Activated naive CD8-positive, alpha-beta T cell treated with anti-CD3 and anti-CD28 coated beads, Interleukin-2, amount 50 U/mL, for 24 hours (primary cell): ENCODE results near the gene CCDC107.

Experiments
- ATAC-seq: fragments of 150-1000 bp; cut with Tn5 transposase; one replicate; pipeline ENCODE4 v1.10.0; 2021
- DNase-seq: peaks from one replicate; pipeline ENCODE4 v3.0.0; 2021
- H3K27ac Mint-ChIP-seq: one replicate; pipeline ENCODE4 v1.8.0; 2021; ENCODE audit warnings: mild to moderate bottlenecking, mixed read lengths
- H3K27me3 Mint-ChIP-seq: one replicate; pipeline ENCODE4 v1.8.0; 2021; ENCODE audit warnings: mixed read lengths
- H3K36me3 Mint-ChIP-seq: one replicate; pipeline ENCODE4 v1.8.0; 2021; ENCODE audit warnings: low read depth, mixed read lengths
- H3K4me1 Mint-ChIP-seq: one replicate; pipeline ENCODE4 v1.8.0; 2021; ENCODE audit warnings: mixed read lengths
- H3K4me3 Mint-ChIP-seq: one replicate; pipeline ENCODE4 v1.8.0; 2021; ENCODE audit warnings: mild to moderate bottlenecking, moderate library complexity, mixed read lengths
- H3K9me3 Mint-ChIP-seq: one replicate; pipeline ENCODE4 v1.8.0; 2021; ENCODE audit warnings: mixed read lengths

CCDC107 gene

DNA sequence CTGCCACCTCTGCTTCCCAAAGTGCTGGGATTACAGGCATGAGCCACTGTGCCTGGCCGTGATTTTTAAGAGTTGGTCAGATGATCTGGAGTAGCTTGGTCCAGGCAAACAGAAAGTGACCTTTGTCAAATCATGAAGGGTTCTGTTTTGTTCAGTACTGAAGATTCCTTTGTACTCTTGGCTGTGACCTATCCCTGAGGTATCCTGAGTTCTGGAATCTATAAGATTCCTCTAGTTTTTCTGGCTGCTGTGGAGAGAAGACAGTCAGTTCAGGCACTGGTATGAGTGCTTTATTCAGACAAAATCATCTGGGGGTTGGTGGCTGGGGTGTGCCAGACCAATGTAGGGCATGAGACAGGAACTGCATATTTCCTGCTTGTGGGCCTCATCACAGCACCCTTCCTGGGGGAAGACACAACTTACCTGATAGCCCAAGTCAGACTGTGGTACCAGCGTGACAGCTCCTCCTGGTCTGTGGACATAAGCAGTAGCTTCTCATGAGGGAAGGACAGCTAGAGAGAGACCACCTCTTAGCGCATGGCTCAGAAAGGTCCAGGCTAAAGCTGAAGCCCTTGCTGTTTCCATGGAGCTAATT is 3.8 kb downstream of the CCDC107 start:
- ATAC-seq (no peak), DNase-seq (no peak)
- no peak overlapping the region for H3K4me3 Mint-ChIP-seq
- H3K27me3 Mint-ChIP-seq = peaks cover 6% of the 10 kb centered on the region
- peak overlapping the region; percentile 60 for H3K27ac Mint-ChIP-seq
- H3K4me1 Mint-ChIP-seq = peaks cover 74% of the 10 kb centered on the region
- H3K9me3 Mint-ChIP-seq = peaks cover 4% of the 10 kb centered on the region
- H3K36me3 Mint-ChIP-seq = peaks cover 35% of the 10 kb centered on the region

DNA sequence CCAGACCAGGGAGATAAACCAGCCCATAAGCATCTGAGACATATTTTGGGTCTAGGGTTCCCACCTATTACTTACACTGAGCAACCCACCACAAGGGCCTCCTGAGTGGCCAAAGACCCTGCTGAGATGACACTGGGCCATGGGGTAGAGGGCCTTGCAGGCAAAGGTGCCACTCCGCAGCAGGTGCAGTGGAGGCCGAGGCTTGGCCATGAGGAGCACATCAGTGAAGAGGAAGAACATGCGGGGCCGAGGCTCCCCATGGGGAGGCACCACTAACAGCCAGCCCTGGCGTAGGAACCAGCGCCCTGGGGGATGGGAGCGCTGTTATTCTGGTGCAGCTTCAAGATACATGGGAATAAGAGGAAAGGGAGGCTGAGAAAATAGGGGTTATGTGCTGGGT is 4.3 kb downstream of the CCDC107 start:
- H3K4me1 Mint-ChIP-seq = peaks cover 69% of the 10 kb centered on the region
- no peak overlapping the region for H3K27ac Mint-ChIP-seq
- H3K27me3 Mint-ChIP-seq = peaks cover 6% of the 10 kb centered on the region
- DNase-seq (no peak), ATAC-seq (no peak)
- no peak overlapping the region for H3K4me3 Mint-ChIP-seq
- peaks cover 35% of the 10 kb centered on the region for H3K36me3 Mint-ChIP-seq
- H3K9me3 Mint-ChIP-seq = peaks cover 4% of the 10 kb centered on the region

DNA sequence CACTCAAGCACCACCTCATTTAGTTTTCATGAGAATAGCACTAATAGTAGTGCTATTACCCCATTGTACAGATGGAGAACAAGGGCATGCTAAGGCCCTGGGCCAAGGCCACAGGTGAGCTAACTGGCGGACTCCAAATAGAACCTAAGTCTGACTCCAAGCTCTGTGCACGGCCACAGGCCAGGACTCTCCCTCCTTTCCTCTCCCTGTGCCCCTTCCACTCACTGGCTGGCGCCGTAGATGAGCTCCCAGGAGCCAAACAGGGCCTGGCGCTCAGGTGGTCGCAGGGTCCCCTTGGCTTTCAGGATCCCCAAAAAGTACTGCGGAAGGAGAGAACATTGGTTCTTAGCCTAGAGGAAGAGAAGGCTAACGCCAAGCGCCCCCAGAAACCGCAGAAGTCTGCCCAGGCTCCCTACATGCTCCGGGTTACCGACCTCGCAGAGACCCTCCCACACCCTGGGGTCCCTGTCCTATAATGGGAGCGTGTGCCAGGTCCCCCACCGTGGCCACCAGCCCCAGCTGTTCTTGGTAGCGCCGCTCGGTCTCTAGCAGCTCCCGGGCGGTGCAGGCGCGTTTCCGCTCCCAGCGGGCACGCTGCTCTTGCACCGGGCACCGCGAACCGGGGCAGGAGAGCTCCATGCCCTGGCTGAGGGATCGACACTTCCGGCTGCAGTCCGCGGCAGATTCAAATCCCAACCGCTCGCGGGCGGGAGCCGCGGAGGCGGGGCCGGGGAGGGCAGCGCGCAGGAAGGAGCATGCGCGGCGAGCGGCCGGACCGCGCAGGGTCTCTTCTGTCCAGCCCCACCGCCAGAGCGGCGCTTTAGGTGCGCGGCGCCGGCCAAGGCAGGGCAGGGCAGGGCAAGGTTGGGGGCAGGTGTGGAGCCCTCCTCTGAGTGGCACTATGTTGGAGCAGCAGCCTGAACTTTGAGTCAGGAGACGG is 6.7 kb downstream of the CCDC107 start, which contains the start of gene ARHGEF39:
Gene ARHGEF39, minus strand, starts transcription at position 665 of the 940 bp plus-strand sequence. Its CDS starts 26 bp downstream, at position 639.
- Mint-ChIP-seq H3K4me3 (peak within 1 kb of the TSS; percentile 81), H3K27ac (peak within 1 kb of the TSS; percentile 72), H3K4me1 (peaks cover 53% of the 10 kb centered on the region), H3K36me3 (peaks cover 24% of the 10 kb centered on the region), H3K27me3 (peaks cover 2% of the 10 kb centered on the region), H3K9me3 (no peaks in the 10 kb centered on the region)
- DNase-seq (peak; percentile 84), ATAC-seq (peak; percentile 88)

GRCh38 chr9:35665471-35665818 is 7.4 kb downstream of the CCDC107 start:
- no peaks in the 10 kb centered on the region for H3K9me3 Mint-ChIP-seq
- H3K27me3 Mint-ChIP-seq = peaks cover 2% of the 10 kb centered on the region
- DNase-seq (no peak), ATAC-seq (no peak)
- peaks cover 46% of the 10 kb centered on the region for H3K4me1 Mint-ChIP-seq
- peaks cover 20% of the 10 kb centered on the region for H3K36me3 Mint-ChIP-seq
- peak overlapping the region; percentile 81 for H3K4me3 Mint-ChIP-seq
- peak overlapping the region; percentile 63 for H3K27ac Mint-ChIP-seq

DNA sequence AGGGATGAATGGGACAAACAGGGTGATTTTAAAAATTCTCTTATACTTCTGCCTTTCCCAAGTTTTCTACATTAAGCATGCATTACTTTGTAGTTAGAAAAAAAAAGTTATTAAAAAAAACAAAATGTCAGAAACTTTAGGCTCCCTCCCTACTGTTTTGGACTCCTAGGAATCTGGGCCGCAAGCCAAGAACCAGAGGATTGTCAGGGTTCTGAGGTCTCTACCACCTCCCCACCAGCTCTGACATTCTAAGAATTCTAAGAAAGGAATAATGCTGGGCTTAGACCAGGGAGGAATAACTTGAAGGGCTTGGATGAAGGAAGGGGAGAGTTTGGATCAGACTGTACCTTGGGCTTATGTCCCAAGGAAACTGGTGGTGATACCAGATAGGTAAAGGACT is 8.0 kb downstream of the CCDC107 start:
- peaks cover 14% of the 10 kb centered on the region for H3K36me3 Mint-ChIP-seq
- H3K27ac Mint-ChIP-seq = no peak overlapping the region
- H3K9me3 Mint-ChIP-seq = no peaks in the 10 kb centered on the region
- peak overlapping the region; percentile 81 for H3K4me3 Mint-ChIP-seq
- no peak for ATAC-seq
- peaks cover 40% of the 10 kb centered on the region for H3K4me1 Mint-ChIP-seq
- H3K27me3 Mint-ChIP-seq = peaks cover 2% of the 10 kb centered on the region
- DNase-seq = no peak

DNA sequence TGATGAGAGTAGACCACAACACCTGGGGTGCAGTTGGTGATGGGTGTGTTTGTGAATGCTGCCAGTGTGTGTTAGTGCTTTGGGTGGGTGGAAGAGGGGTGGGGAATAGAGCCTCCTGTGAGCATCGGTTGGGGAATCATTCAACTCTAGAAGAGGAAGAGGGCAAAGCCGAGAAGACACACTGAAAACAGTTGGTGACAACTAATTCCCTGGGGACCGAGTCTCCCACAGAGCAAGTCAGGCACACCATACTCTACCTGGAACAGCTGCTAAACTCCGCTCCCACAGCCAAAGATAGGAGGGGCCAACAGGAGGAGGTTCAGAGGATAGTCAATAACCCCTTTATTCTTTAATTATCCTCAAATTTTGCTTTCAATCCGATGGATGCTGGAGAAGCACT is 8.5 kb downstream of the CCDC107 start:
- DNase-seq (no peak), ATAC-seq (no peak)
- H3K36me3 Mint-ChIP-seq = peaks cover 11% of the 10 kb centered on the region
- H3K27ac Mint-ChIP-seq = no peak overlapping the region
- H3K4me3 Mint-ChIP-seq = no peak overlapping the region
- H3K9me3 Mint-ChIP-seq = no peaks in the 10 kb centered on the region
- peaks cover 2% of the 10 kb centered on the region for H3K27me3 Mint-ChIP-seq
- H3K4me1 Mint-ChIP-seq = peaks cover 37% of the 10 kb centered on the region

- Mint-ChIP-seq H3K9me3 (no peaks in the 10 kb centered on the region), H3K4me1 (peaks cover 23% of the 10 kb centered on the region), H3K36me3 (no peaks in the 10 kb centered on the region), H3K27me3 (peaks cover 2% of the 10 kb centered on the region), H3K4me3 (no peak overlapping the region), H3K27ac (peak overlapping the region; percentile 39)
- DNase-seq (no peak), ATAC-seq (no peak)
These were observed 9.8 kb downstream of the CCDC107 start for GRCh38 chr9:35667939-35668338.

DNA sequence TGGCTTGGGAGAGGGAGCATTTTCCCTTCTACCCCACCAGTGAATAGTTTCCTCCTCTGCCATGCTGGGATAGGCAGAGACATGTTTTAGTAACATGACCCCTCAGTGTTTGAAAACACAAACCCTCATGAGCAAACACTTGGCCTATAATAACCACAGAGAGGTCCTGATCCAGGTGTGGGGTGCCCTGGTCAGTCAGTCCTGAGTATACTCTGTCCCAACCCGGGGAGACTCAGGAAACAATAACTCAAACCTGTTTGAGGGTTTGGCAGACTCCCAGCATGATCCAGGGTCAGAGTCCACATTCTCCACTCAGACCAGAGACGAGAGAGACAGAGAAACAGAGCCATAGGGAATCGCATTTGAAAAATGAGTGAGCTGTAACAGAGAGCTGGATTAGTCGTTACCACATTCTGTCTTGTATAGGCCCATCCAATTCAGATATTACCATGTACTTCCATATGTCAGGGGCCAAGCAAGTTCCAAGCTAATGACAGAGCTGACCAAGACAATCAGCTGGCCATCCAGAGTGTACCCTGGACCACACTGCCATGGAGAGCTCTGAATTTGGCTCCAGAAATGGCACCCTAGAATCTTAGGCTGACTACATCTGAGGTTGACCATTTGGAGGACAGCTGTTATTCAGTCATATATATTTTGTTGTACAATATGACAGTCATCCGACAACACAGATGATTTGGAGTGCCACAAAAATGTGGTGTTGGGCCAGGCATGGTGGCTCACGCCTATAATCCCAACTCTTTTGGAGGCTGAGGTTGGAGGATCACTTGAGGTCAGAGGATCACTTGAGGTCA is 11.4 kb downstream of the CCDC107 start:
- H3K36me3 Mint-ChIP-seq = no peaks in the 10 kb centered on the region
- peaks cover 5% of the 10 kb centered on the region for H3K27me3 Mint-ChIP-seq
- ATAC-seq (no peak), DNase-seq (no peak)
- H3K9me3 Mint-ChIP-seq = no peaks in the 10 kb centered on the region
- H3K4me1 Mint-ChIP-seq = peaks cover 13% of the 10 kb centered on the region
- H3K4me3 Mint-ChIP-seq = no peak overlapping the region
- H3K27ac Mint-ChIP-seq = no peak overlapping the region

- peak; percentile 57 for ATAC-seq
- no peak within 1 kb of the TSS for H3K27ac Mint-ChIP-seq
- H3K27me3 Mint-ChIP-seq = peaks cover 11% of the 10 kb centered on the region
These were observed 15.3 kb downstream of the CCDC107 start, which contains the start of gene CA9 for GRCh38 chr9:35673132-35674024. CA9 (plus strand) TSS chr9:35673928; CDS start chr9:35673960, 32 bp downstream.

GRCh38 chr9:35674025-35674361 is 15.9 kb downstream of the CCDC107 start:
- Mint-ChIP-seq H3K4me3 (no peak overlapping the region), H3K9me3 (no peaks in the 10 kb centered on the region)
- no peak for ATAC-seq

More at GRCh38 chr9:35673132-35674024, 15.3 kb downstream of the CCDC107 start, which contains the start of gene CA9:
- no peak for DNase-seq
- H3K4me1 Mint-ChIP-seq = peaks cover 12% of the 10 kb centered on the region
- no peaks in the 10 kb centered on the region for H3K36me3 Mint-ChIP-seq
- H3K9me3 Mint-ChIP-seq = no peaks in the 10 kb centered on the region
- H3K4me3 Mint-ChIP-seq = peak within 1 kb of the TSS; percentile 55

GRCh38 chr9:35675204-35675603 is 17.1 kb downstream of the CCDC107 start:
- no peak overlapping the region for H3K27ac Mint-ChIP-seq
- H3K27me3 Mint-ChIP-seq = peaks cover 11% of the 10 kb centered on the region
- peaks cover 12% of the 10 kb centered on the region for H3K4me1 Mint-ChIP-seq
- DNase-seq (no peak), ATAC-seq (peak; percentile 10)
- H3K36me3 Mint-ChIP-seq = no peaks in the 10 kb centered on the region
- no peaks in the 10 kb centered on the region for H3K9me3 Mint-ChIP-seq
- H3K4me3 Mint-ChIP-seq = peak overlapping the region; percentile 43

More at GRCh38 chr9:35674025-35674361, 15.9 kb downstream of the CCDC107 start:
- Mint-ChIP-seq H3K4me1 (peaks cover 12% of the 10 kb centered on the region), H3K36me3 (no peaks in the 10 kb centered on the region), H3K27me3 (peaks cover 11% of the 10 kb centered on the region), H3K27ac (no peak overlapping the region)
- no peak for DNase-seq

DNA sequence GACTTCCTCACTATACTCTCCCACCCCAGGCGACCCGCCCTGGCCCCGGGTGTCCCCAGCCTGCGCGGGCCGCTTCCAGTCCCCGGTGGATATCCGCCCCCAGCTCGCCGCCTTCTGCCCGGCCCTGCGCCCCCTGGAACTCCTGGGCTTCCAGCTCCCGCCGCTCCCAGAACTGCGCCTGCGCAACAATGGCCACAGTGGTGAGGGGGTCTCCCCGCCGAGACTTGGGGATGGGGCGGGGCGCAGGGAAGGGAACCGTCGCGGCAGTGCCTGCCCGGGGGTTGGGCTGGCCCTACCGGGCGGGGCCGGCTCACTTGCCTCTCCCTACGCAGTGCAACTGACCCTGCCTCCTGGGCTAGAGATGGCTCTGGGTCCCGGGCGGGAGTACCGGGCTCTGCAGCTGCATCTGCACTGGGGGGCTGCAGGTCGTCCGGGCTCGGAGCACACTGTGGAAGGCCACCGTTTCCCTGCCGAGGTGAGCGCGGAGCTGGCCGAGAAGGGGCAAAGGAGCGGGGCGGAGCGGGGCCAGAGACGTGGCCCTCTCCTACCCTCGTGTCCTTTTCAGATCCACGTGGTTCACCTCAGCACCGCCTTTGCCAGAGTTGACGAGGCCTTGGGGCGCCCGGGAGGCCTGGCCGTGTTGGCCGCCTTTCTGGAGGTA is 17.8 kb downstream of the CCDC107 start:
- peak; percentile 66 for DNase-seq
- H3K27ac Mint-ChIP-seq = peak overlapping the region; percentile 56

GRCh38 chr9:35679091-35679490 is 21.0 kb downstream of the CCDC107 start:
- no peak overlapping the region for H3K4me3 Mint-ChIP-seq
- no peak overlapping the region for H3K27ac Mint-ChIP-seq
- H3K36me3 Mint-ChIP-seq = no peaks in the 10 kb centered on the region
- H3K4me1 Mint-ChIP-seq = peaks cover 8% of the 10 kb centered on the region
- no peak for DNase-seq
- H3K9me3 Mint-ChIP-seq = no peaks in the 10 kb centered on the region
- peaks cover 11% of the 10 kb centered on the region for H3K27me3 Mint-ChIP-seq
- ATAC-seq = no peak

More for the DNA sequence above, 17.8 kb downstream of the CCDC107 start:
- peak; percentile 74 for ATAC-seq
- Mint-ChIP-seq H3K27me3 (peaks cover 11% of the 10 kb centered on the region), H3K4me1 (peaks cover 12% of the 10 kb centered on the region), H3K4me3 (peak overlapping the region; percentile 66), H3K36me3 (no peaks in the 10 kb centered on the region), H3K9me3 (no peaks in the 10 kb centered on the region)
